NK-92 treated with Interleukin-12 subunit alpha and Interleukin-12 subunit beta, amount 100 ng/mL, for 24 hours (cell line): ENCODE data around the gene TAF10.

ENCODE experiments used
- DNase-seq: peaks from one replicate; lab custom pipeline; 2025; lab: John Stamatoyannopoulos, UW

TAF10 gene

GRCh38 chr11:6608726-6609501, 3.1 kb downstream of the TAF10 start:
- no peak for DNase-seq

GRCh38 chr11:6608011-6608410, 4.0 kb downstream of the TAF10 start:
- no peak for DNase-seq

- no peak for DNase-seq
Measured at GRCh38 chr11:6607190-6607795, 4.7 kb downstream of the TAF10 start.

DNA sequence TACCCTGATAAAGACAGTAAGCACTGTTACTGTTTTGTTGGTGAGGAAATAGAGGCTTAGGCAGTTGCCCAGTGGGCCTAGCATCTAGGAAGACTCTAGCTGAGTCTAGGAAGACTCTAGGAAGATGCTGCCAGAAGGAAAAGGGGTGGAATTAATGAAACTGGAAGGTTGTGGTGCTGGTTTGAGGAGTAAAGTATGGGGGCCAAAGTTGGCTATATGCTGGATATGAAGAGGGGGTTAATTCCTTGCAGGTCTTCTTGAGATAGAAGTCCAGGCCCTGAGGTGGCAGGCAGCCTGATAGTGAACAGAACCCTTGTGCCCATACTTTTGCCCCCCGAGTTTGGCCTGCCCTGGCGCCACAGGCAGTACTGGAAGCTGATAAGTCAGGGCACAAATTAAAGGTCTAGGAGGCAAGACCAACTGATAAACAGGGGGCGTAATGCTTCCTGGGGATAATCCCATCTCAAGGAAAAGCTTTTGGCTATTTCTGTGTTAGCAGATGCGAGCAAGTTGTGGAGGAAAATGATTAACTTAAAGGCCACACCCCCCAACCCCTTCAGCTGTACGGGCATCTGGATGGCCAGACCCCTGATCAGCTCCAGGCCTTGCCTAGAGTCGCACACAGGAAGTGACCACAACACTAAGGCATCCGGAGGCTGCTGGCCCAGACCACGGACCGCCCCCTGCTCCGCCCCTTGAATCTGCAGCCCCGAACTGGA, 5.4 kb downstream of the TAF10 start:
- peak; percentile 18 for DNase-seq

GRCh38 chr11:6604790-6605189, 7.2 kb downstream of the TAF10 start:
- no peak for DNase-seq

- no peak for DNase-seq
Measured at GRCh38 chr11:6604081-6604626, 7.9 kb downstream of the TAF10 start.

GRCh38 chr11:6603287-6604080, 8.5 kb downstream of the TAF10 start, which contains the start of the genes ILK and RRP8:
Gene ILK, plus strand, starts transcription at chr11:6603774. Its CDS starts 498 bp downstream, at chr11:6604272.
Gene RRP8, minus strand, starts transcription at chr11:6603616. Its CDS starts 114 bp downstream, at chr11:6603502.
- DNase-seq: peak; percentile 81

DNA sequence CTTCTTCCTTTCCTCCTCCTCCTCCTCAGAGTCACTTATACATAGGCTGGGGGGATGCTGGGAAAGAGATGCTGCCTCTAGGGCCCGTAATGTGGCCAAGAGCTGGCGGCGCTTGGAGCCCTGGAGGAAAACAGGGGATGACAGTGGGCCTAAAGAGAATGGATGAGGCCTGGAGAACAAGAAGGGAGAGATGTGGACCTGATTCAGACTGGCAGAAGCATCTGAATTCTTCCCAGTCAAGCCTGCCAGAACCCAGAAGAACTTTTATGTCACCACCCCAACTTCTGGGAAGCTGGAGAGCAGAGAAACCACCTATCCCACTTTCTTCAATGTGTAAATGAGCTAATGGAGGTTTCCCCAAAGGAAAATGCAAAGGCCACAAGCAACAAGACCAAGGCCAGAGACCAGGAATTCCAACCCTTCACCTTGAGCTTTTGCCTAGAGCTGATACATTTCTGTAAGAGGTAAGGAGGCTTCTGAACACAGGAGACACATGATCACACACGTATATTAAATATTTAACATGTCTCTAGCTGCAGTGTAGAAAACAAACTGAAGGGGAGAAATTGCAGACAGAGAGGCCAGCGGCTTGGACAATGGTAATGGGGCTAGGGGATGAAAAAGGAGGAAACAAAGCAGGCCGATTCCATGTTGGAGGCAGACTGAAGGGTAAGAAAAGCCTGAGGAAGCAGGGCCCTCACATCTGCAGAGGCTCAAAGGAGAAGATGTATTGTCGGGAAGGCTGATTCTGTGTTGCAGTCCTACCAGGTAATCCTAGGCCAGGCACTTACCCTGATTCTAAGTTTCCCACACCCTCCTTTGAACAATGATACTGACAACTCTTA, 9.7 kb downstream of the TAF10 start:
- no peak for DNase-seq

DNA sequence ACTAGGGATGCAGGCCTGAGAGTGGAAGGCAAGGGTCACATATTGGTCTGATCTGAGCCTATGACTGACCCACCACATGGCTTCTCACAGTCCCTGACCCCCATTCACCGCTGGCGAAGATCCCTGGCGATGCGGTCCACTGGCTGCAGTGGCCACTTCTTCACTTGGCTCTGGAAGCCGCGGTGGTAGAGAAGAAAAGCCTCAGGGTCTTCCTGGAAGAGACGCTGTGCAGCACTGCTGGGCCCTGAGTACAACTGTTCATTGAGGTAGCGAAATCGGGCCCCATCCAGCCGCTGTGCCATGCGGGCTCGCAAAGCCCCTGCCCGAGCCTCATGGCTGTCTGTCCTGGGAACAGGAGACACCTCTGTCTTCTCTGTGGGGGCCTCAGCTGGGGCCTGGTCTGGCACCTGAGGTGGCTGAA, 11.0 kb downstream of the TAF10 start:
- no peak for DNase-seq

DNA sequence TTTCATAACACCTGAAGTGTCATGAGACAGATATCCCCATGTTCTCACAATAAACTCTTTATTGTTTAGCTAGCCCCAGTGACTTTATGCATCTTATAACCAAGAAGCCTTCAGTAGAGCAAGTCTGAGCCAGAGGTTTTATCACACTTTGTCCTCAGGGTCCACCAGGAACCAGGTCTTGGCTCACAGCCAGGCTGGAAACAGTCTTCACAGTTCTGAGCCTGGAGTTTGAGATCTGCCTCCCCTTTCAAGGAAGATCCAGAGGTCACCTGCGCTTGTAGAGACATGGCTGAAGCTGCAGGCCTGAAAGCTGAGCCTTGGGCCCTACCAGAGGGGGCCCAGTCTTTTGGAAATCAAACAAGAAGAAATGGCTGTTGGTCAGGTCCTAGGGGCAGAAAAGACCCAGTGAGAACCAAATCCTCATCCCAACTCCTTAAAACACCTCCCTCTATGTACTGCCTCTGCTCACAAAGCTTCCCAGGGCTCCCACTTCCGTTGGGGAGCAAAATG, 12.1 kb downstream of the TAF10 start:
- DNase-seq: no peak

DNA sequence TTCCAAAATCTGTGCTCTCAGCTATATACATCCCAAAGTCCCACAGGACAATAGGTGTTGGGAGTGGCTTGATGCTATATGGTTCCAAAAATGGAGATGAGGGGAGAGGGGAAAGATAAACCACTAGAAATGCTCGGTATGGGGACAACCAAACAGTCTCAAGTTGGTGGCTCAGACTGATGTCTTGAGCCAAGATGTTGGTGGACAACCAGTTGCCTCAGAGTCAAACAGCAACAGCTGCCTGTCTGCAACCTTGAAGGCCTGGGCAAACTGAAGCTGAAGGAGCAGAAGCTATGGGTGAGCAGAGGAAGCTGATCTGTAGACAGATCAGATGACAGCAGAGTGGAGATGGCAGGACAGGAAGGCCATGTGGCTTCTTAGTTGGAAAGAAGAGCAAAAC, 12.6 kb downstream of the TAF10 start:
- no peak for DNase-seq

GRCh38 chr11:6598555-6598954, 13.5 kb downstream of the TAF10 start:
- no peak for DNase-seq

DNA sequence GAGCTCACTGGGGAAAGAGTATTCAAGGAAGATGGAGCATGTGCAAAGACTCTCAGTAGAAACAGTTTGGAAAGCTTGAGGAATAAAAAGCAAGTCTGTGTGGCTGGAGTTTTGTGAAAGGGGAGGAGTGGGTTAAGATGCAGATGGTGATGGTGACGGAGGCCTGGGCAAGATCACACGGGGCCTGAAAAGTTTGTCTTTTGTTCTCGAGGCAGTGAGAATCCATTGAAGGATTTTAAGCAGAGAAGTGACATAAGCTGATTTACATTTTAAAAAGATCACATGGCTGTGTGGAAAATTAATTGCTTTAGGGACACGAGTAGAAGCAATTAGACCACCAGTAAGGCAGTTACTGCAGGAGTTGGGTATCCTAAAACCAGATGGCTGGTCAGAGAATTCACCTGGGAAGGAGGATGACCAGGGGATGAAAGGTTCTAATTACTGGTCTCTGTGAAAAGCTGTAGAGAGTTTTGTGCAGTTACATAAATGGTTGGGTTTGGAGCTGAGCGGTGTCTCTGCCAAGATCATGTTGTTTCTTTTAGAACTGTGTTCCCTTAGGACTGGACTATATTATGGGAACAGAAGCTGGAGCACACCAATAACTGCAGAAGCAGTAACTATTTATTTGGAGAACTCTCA, 15.7 kb downstream of the TAF10 start:
- DNase-seq: no peak

- DNase-seq: no peak
Measured at GRCh38 chr11:6594142-6594768, 17.8 kb downstream of the TAF10 start.

DNA sequence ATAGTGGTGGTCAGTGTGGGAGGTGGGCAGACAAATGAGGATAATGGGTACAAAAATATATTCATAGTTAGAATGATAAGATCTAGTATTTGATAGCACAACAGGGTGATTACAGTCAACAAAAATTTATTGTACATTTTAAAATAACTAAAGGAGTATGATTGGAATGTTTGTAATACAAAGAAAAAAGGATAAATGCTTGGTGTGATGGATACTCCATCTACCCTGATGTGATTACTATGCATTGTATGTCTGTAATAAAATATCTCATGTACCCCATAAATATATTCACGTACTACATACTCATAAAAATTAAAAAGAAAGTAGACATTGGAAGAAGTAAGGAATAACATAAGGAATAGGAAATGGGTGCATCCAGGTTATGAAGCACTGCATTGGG, 24.0 kb downstream of the TAF10 start:
- no peak for DNase-seq

GRCh38 chr11:6587360-6587953, 24.6 kb downstream of the TAF10 start:
- DNase-seq: no peak

DNA sequence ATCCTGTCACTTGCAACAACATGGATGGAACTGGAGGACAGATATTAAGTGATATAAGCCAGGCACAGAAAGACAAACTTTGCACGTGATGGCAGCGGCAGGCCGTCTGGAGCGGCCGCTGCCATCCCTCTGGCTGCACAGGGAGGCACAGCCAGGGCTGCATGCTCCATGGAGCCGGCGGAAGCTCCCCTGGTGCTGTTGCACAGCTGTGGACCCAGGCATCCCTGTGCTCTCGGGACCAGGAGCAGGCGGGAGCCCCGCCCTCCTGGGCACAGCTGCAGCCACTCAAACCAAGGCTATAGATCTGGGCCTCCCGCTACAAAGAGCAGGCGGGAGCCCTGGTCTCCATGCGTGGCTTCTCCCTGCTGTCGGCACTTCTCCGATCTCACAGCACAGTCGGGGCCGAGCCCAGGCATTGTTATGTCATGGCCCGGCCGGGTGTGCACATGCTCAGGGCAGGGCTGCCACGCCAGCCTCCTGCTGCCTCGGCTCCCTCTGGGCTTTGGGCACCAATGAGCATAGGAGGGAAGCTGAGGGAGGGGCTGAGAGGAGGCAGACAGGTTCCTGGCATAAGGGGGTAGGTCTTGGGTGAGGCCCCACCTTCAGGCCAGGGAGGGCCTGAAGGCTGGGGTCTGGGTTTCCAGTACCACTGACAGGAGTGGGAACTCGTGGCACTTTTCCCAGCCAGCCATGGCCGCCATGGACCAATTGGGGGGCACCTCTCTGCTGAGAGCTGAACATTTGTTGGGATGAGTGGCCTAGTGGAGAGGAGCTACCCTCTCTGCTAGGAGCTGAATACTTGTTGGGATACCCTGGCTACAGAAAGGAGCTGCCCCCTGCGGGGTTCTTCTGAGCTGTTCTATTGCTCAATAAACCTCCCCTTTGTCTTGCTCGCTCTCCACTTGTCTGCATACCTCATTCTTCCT, 25.3 kb downstream of the TAF10 start:
- DNase-seq: no peak

GRCh38 chr11:6584528-6584927, 27.5 kb downstream of the TAF10 start:
- DNase-seq: no peak
